Stimulated activated CD4-positive, alpha-beta T cell treated with anti-CD3 and anti-CD28 coated beads, Interleukin-4, amount 100 ng/mL, for 24 hours (primary cell): ENCODE data around the gene SMIM12.
"Not testable (repeated sequence)": the region's sequence is repeated elsewhere in the genome, so short reads cannot be mapped to it uniquely, and the experiment has no call there.

Experiments
- DNase-seq: peaks from one replicate; pipeline ENCODE4 v3.0.0-alpha.2; 2020

Gene SMIM12

DNA sequence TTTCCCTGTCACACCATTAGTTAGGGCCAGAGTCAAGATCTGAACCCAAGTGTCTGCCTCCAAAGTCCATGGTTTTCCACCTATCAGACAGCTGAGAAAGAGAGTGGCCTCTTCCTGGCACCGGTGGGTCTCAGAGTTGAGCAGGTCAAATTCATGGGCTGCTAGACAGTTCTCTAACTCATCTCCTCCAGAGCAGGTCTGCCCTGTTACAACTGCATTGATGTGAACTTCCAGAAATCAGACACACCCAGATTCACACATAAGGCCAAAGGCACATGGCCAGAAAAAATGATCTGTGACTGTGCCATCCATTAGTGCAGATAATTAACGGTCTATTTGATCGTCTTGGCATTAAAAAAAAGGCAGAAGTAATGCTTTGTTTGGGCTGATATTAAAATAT lies 17.5 kb downstream of the SMIM12 start:
- DNase-seq: no peak

GRCh38 chr1:34840426-34840825 lies 19.1 kb downstream of the SMIM12 start:
- no peak for DNase-seq

- DNase-seq: no peak
Measured at GRCh38 chr1:34839526-34840305, 19.8 kb downstream of the SMIM12 start.

- DNase-seq: no peak
Measured at GRCh38 chr1:34833711-34834110, 25.8 kb downstream of the SMIM12 start.

DNA sequence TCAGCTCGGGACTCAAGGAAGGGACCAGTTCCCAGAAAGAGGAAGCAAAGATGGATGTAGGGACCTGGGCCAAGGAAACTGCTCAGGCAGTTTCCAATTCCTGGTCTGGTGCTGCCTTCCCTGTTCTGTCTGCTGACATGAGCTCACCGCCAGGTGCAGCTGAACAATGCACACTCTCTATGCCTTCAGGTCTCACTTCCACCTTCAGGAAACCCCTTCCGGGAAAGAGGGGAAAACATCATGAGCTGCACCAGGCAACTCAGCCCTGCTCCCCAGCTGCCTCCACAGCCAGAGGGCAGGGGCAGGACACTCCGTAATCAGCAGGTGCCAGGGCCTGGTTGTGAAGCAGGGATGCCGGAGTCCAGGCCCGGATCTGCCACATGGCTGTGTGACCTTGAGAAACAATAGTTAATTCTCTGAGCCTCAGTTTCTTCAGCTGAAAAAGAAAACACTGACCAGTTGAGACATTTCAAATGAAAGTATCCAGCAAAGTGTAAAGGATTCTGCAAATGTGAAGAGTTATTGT lies 27.8 kb downstream of the SMIM12 start:
- no peak for DNase-seq

- no peak for DNase-seq
Measured at GRCh38 chr1:34829250-34829649, 30.3 kb downstream of the SMIM12 start.

DNA sequence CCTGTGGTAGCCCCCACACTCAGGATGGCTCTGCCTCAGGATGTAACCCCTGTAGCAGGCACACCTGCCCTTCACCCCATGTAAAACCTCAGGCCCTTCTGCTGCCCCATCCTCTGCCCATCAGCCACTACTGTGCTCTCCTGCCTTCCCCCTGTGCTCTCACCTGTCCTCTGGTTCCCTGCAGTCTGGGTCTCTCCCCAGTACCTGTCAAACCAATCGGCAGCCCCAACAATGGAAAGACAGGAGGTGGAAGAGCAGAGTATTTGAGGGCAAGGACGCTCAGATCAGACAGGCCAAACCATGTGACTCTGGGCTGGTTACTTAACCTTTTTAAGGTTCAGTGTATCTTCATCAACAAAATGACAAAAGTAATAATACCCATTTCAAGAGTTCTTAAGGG lies 30.9 kb downstream of the SMIM12 start:
- no peak for DNase-seq

DNA sequence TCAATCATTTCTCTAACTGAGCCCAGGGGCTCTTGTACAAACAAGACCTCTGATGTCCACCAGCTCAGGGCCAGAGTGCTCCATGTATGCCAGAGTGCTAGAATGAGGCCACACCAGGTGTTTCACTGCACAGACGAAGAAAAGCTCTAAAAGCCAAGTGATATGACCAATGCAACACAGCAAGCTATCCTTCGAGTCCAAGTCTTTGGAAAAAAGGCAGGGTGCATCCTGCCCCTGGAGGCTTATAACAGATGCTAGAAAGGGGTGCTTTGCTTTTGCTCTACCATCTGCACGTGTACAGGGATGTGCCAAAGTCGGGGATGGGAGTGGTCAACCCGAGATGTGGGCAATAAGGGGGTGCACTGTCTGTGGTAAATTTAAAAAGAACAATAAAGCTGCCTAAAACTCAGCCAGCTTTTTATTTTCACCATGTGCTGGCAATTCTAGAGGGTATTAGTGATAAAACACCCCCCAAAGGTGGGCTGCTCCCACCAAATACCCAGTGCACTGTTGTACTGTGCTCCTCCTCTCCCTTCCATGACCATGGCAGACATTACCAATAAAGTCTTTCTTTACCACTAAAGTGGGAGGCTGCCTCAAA lies 32.1 kb downstream of the SMIM12 start:
- no peak for DNase-seq

- DNase-seq: no peak
Measured at GRCh38 chr1:34825455-34826091, 34.0 kb downstream of the SMIM12 start.

GRCh38 chr1:34824817-34825454 lies 34.6 kb downstream of the SMIM12 start:
- DNase-seq: no peak

DNA sequence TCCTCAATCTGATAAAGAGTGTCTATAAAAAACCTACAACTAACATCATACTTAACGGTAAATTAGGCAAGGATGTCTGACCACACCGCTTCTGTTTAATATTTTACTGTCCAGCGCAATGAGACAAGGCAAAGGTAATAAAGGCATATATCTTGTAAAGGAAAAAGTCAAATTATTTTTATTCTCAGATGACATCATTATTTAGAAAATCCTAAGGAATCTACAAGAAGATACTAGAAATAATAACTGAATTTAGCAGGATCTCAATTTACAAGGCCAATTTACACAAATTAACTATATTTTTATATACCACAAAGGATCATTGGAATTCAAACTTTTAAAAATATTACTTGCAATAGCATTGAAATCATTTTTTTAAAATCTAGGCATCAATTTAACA lies 37.3 kb downstream of the SMIM12 start:
- DNase-seq: no peak

GRCh38 chr1:34818862-34819261 lies 40.7 kb downstream of the SMIM12 start:
- not testable (repeated sequence) for DNase-seq

DNA sequence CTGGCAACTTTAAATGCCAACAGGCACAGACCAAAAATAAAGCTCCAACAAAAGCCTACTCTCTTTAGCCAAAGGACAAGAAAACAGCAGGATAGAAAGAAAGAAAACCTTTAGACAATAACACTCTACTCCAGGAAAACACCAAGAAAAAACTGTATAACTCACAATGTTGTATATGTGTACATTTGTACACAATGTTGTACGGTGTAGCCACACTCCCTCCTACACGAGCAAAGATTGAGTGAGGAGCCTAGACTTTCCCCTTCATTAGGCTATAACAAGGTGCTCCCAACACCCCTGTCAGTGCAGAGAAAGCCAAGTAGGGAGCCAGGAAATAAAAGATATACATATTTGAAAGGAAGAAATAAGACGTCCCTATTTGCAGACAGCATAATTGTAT lies 42.8 kb downstream of the SMIM12 start:
- no peak for DNase-seq

DNA sequence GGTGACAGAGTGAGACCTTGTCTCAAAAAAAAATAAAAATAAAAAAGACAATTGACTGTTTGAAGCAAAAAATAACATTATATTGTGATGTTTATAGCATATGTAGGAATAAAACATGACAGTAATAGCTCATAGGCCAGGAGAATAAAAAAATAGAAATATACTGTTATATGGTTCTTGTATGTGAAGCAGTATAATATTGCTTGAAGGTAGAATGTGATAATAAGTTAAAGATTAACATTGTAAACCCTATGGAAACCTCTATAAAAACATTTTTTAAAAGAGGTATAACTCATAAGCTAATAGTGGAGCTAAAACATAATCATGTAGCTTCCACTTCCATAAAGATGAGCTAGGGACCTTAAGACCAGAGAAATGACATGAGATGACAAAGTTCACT lies 43.2 kb downstream of the SMIM12 start:
- no peak for DNase-seq

GRCh38 chr1:34810781-34811180 lies 48.8 kb downstream of the SMIM12 start:
- not testable (repeated sequence) for DNase-seq

GRCh38 chr1:34808051-34808810 lies 51.3 kb downstream of the SMIM12 start:
- no peak for DNase-seq

- no peak for DNase-seq
Measured at GRCh38 chr1:34806396-34806795, 53.2 kb downstream of the SMIM12 start.

DNA sequence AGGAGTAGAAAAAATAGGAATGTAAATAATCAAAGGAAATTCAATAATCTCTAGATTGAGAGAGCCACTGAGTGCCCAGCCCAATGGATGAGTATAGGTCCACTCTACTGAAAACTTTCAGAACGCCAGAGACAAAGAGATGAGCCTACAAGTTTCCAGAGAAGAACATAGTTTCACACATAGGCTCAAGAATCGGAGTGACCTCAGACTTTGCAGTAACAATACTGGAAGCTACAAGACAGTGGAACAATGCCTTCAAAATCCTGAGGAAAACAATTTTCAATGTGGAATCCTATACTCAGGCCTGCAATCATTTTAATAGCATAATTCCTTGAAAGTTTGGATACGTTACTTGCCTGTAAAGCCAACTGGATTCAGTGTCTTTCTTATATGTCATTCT lies 55.8 kb downstream of the SMIM12 start:
- DNase-seq: no peak
